ENCODE measurements around the gene SSR2. TPM values are rescaled to one million over a fixed set of nuclear protein-coding genes. Genes with fewer than 3 reads are reported as not detected.
"Not testable (repeated sequence)": the region's sequence is repeated elsewhere in the genome, so short reads cannot be mapped to it uniquely, and the experiment has no call there.

Gene SSR2
- total and polyA plus RNA-seq, 9 donors, result 261 to 601 (median 306) TPM

DNA sequence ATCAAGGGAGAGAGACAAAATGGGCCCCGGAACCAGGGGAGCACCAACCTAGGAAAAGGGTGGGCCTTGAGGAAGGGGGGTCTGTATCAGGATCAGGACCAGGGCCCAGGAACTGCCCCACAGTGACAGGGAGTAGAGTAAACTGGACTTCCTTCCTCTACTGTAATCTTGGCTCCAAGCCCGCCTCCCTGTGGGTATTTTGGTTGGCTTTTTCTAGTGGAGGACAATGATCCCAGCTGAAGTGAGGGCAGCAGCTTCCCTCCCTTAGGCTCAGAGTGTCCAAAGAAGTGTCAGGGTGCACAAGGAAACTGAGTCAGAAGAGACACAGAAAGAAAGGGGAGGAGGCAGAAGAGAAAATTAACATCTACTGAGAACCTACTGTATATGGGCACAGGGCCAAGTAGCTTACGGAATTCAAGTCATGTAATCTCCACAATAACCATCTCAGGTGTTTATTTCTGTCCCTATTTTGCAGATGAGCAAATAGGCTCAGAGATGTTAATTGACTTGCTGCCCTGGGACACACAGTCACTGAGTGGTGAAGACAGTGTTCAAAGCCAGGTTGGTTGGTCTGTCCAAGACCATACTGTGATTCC is 28.0 kb upstream of the SSR2 start:
- intact Hi-C loops (cut with DNase I), result no loop called here
- Histone ChIP-seq H3K9me3 (no peaks in the 10 kb centered on the region), H3K4me1 (ENCODE audit: insufficient read depth) (no peaks in the 10 kb centered on the region), H3K4me3 (no peak overlapping the region), H3K36me3 (no peaks in the 10 kb centered on the region), H3K27me3 (no peaks in the 10 kb centered on the region), H3K27ac (no peak overlapping the region)
- no peak for TF ChIP-seq EP300 (IDR thresholded peaks at IDR 0.05)
- TF ChIP-seq, protein P1, sequence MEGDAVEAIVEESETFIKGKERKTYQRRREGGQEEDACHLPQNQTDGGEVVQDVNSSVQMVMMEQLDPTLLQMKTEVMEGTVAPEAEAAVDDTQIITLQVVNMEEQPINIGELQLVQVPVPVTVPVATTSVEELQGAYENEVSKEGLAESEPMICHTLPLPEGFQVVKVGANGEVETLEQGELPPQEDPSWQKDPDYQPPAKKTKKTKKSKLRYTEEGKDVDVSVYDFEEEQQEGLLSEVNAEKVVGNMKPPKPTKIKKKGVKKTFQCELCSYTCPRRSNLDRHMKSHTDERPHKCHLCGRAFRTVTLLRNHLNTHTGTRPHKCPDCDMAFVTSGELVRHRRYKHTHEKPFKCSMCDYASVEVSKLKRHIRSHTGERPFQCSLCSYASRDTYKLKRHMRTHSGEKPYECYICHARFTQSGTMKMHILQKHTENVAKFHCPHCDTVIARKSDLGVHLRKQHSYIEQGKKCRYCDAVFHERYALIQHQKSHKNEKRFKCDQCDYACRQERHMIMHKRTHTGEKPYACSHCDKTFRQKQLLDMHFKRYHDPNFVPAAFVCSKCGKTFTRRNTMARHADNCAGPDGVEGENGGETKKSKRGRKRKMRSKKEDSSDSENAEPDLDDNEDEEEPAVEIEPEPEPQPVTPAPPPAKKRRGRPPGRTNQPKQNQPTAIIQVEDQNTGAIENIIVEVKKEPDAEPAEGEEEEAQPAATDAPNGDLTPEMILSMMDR (IDR thresholded peaks at IDR 0.05), result no peak
- no peak for TF ChIP-seq POLR2A (IDR thresholded peaks at IDR 0.05)
- no peak for DNase-seq
- 76 to 89% (median 84%) methylated on average over 3 of the region's 3 CpGs for WGBS, 3 donors

DNA sequence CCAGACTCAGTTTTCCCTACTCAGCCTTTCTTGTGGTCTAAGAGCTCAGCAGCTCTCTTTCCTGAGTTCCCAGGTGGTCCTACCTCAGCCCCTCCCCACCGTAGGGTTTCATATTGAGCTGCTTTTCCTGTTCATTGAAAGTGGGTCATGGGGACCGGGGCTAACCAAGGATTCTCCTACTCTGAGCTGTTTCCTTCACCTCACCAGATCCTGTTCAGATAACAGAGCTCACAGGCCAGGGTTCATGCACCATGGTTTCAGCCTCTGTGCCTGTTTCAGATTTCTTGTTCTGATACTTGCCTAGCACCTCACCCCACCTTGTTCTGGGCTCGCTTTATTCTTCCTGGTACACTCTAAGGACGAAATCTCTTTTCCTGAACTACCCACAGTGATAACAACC is 24.3 kb upstream of the SSR2 start:
- 91 to 94% (median 92%) methylated on average over 4 of the region's 4 CpGs for WGBS, 3 donors
- no peak for DNase-seq
- Histone ChIP-seq H3K9me3 (no peaks in the 10 kb centered on the region), H3K36me3 (no peaks in the 10 kb centered on the region), H3K4me1 (ENCODE audit: insufficient read depth) (peaks cover 2% of the 10 kb centered on the region), H3K27me3 (no peaks in the 10 kb centered on the region), H3K27ac (no peak overlapping the region), H3K4me3 (no peak overlapping the region)
- TF ChIP-seq EP300 (IDR thresholded peaks at IDR 0.05) (no peak), POLR2A (IDR thresholded peaks at IDR 0.05) (no peak)
- TF ChIP-seq, protein P1 (IDR thresholded peaks at IDR 0.05), result no peak
- intact Hi-C loops (cut with DNase I), result no loop called here

DNA sequence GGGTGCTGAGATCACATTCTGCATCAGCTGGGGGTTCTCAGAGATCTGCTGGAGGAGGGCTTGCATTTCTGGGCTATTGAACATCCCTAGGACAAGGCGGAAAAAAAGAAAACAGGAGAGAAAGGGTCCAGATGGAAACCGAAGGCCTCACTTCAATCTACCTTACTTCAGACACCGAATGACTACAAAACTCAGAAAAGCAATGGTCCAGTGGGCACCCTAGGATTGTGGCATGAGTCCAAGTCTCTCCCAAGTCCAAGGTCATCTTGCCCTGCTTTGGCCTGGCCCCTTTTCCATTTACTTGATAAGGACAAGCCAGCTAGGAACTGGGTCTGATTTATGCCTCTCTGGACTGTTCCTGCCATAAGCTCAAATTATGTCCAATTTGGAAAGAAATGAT is 22.1 kb upstream of the SSR2 start:
- no peak overlapping the region for H3K4me3 ChIP-seq
- intact Hi-C loops (cut with DNase I), result no loop called here
- 56 to 70% (median 57%) methylated on average over 3 of the region's 3 CpGs for WGBS, 3 donors
- no peaks in the 10 kb centered on the region for H3K36me3 ChIP-seq
- no peaks in the 10 kb centered on the region for H3K9me3 ChIP-seq
- peaks cover 2% of the 10 kb centered on the region for H3K4me1 ChIP-seq (ENCODE audit: insufficient read depth)
- H3K27ac ChIP-seq, result no peak overlapping the region
- no peaks in the 10 kb centered on the region for H3K27me3 ChIP-seq
- TF ChIP-seq POLR2A (IDR thresholded peaks at IDR 0.05), result no peak
- TF ChIP-seq, protein P1 (IDR thresholded peaks at IDR 0.05), result no peak
- TF ChIP-seq EP300 (IDR thresholded peaks at IDR 0.05), result no peak
- DNase-seq, result no peak

DNA sequence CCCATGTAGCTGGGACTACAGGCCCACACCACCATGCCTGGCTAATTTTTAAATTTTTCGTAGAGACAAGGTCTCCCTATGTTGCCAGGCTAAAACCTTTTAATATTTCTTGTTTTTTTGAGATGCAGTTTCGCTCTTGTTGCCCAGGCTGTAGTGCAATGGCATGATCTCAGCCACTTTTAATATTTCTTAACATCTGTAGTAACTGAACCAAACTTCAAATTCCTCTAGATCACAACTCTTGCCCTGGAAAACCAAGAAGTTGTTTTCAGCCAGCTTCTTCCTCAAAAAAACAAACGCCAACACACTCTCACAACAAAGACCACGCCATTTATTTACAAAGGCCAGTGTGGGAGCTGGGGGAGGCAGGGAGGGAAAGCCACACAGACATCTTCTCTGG is 14.2 kb upstream of the SSR2 start:
- DNase-seq; H3K27ac ChIP-seq; intact Hi-C loops (cut with DNase I); H3K4me3 ChIP-seq; H3K36me3 ChIP-seq; H3K4me1 ChIP-seq (ENCODE audit: insufficient read depth); H3K9me3 ChIP-seq; H3K27me3 ChIP-seq: not testable (repeated sequence)
- WGBS, 3 donors, result 73 to 84% (median 76%) methylated on average over 4 of the region's 4 CpGs

DNA sequence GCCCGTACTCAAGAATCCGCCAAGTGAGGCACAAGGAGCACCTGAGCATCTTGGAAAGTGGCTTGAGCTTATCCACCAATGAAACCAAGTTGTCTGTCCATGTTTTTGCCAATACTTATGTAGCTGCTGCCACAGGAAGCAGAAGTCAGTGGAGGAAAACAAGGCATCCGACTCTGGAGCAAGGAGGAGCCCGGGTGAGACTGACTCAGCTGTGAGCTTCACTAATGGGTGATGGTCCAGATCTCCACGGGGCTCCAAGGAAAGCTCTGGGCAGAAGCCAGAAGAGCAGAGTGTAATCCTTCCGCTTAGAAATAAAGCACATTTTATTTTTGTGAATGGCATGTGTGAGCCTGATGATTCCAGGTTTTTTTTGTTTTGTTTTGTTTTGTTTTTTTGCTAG is 12.3 kb upstream of the SSR2 start:
- DNase-seq, result no peak
- H3K4me1 ChIP-seq (ENCODE audit: insufficient read depth), result no peaks in the 10 kb centered on the region
- no peaks in the 10 kb centered on the region for H3K36me3 ChIP-seq
- H3K27me3 ChIP-seq, result no peaks in the 10 kb centered on the region
- no peak overlapping the region for H3K4me3 ChIP-seq
- no peaks in the 10 kb centered on the region for H3K9me3 ChIP-seq
- TF ChIP-seq POLR2A (IDR thresholded peaks at IDR 0.05) (no peak), EP300 (IDR thresholded peaks at IDR 0.05) (no peak)
- TF ChIP-seq, protein P1 (IDR thresholded peaks at IDR 0.05), result no peak
- intact Hi-C loops (cut with DNase I), result no loop called here
- no peak overlapping the region for H3K27ac ChIP-seq
- 33 to 40% (median 35%) methylated on average over 6 of the region's 6 CpGs for WGBS, 3 donors

All from ovary (tissue), 9 donors.